Islet of Langerhans (tissue), 1 donor: ENCODE measurements around the gene PLA2G4B.

Source experiments
- FAIRE-seq: peaks from one replicate; lab custom pipeline; 2011; peaks lifted over from hg19 to GRCh38; lab: Jason Lieb, UNC

Gene PLA2G4B

DNA sequence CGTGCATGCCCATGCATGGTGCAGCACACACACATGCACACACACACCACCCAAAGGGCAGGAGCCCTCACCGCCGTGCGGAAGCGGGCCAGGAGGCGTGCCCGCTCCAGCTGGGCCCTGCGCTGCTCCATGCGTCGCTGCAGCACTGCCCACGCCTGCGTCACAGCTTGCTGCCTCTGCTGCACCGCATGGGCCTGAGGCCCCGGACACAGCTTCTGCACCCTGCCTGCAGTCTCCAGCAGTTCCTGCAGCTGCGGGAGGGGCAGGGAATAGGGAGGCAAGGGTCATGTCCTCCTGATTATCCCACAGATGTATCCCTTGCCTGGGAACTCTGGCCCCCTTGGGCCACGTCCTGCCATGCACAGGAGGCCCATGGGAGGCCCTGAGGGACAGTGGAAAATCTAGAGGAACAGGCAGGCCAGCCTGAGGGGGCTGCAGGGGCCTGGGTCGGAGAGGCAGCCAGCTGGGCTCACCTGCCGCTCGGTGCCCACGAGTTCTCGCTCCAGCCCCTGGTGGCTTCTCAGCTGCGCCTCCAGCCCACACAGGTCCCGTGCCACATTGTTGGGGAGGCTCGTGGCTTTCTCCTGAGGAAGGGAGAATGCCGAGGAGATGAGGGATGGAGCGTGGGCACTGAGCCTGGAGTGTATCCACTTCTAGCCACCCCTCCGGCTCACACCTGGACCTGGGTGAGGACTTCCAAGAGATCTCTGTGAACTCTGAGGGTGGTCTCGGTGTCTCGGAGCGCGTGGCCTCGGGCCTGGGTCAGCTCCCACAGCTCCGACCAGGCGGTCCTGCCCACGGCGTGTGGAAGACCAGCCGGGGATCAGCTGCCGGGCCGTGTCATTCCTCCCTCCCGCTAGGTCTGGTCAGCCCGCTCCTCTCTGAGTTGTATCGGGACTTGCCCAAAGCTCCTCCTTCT lies 31.4 kb downstream of the PLA2G4B start:
- no peak for FAIRE-seq

DNA sequence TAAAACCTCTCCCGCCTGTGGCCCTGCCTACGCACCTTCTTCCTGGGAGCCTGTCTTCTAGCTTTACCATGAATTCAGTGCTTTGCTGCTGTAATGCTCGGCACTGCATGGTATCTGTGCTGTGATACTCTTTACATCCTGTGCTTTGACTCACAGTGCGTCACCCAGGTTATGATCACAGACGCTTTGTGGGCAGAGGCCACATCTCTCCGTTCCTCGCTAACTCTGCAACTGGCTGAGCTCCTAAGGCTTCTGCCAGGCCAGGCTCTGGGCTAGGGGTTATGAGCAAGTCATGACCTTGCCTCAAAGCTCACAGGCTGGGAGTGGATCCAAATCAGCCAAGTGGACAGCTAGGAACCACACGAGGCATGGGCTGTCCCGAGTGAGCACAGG lies 32.0 kb downstream of the PLA2G4B start:
- no peak for FAIRE-seq

DNA sequence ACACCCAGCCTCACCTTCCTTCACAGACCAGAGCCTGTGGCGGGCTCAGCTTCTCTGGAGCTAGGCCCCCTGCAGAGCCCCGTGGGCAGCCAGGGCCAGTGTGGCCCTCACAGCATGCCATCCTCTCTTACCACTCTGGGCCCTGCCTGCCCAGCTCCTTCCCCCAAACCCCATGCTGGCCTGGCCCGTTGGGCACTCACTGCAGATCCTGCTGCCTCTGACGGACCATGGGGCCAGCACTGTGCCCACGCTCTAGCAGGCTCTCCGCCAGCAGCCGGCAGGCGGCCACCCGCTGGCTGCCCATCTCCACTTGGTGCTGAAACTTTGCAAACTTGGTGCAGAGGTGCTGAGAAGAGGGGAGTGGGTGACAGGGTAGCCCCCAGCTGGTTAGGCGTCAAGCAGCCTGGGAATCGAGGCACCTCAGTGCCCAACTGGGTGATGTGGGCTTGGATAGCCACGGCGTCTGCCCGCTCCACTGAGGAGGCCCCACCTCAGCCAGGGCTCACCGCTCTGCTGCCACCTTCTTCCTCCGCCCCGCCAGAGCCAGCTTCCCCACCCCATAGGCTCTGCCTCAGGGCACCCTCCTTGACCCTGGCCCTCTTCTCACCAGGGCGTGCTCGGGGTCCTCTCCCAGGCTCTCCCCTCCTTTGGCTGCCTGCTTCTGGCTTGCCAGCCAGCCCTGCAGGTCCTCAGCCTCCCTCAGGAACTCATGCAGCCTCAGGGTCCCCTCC lies 32.7 kb downstream of the PLA2G4B start:
- FAIRE-seq = no peak

DNA sequence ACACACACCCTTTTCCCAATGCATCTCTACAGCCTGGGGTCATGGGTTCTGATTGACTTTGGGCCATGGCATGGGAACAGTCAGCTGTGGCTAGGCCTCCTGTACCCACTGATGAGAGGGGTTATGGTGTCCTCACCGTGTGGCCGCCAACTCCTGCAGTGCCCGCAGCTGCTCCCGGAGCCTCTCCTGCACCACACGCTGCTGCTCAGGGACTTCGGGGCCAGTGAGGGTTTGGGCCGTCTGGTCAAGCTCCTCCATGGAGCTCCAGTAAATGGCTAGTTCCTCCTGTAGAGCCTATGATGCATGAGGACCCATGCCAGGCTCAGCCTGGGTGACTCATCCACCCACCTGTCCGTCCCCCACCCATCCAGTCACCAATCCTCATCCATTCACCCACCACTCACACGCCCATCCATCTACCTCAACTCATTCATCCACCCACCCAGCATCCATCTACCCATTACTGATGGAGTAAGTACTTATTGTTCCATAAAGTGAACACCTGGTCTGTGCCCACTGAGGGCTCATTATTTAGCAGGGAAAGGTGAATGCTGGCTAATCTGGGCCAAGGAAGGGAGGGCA lies 33.6 kb downstream of the PLA2G4B start:
- FAIRE-seq = no peak

DNA sequence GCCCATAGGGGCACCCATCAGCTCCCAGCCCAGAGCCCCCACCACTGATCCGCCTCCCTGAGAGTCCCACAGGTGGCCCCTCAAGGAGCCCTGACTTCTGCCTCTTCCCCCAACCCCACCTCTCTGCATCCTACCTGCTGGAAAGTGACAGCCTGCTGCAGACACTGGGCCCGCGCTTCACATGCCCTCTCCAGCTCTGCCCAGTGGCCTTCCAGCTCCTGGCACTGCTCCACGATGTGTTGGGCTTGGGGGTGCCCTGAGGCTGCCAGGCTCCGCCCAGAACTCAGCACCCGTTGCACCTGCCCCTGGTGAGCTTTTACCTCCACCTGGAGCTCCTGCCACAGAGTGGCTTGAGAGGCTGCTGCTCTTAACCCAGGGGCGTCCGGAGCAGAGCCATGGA lies 35.1 kb downstream of the PLA2G4B start:
- no peak for FAIRE-seq

DNA sequence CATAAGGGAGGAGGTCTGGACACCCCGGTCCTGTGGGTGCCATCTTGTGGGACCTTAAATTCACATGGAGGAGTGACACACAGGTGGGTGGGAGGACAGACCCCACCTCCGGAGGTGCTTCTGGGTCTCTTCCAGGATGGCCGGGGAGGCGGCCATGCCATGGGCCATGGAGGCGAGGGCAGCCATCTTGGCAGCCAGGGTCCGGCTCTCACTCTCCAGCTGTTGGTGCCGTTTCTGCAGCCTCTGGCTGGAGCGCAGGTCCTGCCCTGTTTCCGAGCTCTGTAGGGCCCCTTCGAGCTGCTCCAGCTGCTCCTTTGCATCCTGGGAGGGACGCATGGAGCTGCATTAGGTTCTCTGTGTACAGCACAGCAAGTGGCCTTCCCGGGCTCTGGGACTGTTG lies 36.1 kb downstream of the PLA2G4B start:
- no peak for FAIRE-seq

DNA sequence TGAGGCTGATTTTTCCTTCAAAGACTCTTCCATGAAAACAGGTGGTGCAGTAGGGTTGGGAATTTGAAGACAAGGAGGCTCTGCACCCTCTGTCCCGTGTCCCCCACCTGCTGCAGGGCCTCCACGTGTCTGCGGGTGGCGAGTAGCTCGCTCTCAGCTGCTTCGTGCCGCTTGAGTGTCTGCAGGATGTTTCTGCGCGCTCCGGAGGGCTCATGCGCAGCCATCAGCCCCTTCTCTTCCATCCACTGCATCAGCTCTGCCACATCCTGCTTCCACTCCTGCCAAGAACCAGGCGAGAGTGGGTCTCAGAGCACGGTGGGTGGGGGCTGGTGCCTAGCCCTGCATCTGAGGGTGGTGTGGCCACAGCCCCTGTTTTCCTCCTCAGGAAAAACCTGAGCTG lies 37.4 kb downstream of the PLA2G4B start:
- no peak for FAIRE-seq

DNA sequence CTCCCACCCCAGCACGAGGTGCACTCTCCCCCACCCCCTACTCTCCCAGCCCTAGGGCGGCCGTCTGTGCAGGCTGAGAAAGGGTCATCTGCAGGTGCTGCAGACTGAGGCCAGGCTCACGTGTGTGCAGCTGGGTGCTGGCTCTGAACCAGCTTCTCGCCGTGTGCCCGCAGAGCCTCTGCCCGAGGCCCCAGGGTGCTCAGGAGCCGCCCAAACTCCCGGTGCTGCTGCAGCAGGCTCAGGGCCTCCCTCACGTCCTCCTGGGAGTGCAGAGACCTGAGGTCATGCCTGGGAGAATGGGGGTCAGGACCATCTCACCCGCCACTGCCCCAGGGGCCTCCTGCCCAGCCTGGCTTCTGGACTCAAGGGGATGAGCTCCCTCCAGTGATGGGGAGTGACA lies 38.0 kb downstream of the PLA2G4B start:
- FAIRE-seq = no peak

DNA sequence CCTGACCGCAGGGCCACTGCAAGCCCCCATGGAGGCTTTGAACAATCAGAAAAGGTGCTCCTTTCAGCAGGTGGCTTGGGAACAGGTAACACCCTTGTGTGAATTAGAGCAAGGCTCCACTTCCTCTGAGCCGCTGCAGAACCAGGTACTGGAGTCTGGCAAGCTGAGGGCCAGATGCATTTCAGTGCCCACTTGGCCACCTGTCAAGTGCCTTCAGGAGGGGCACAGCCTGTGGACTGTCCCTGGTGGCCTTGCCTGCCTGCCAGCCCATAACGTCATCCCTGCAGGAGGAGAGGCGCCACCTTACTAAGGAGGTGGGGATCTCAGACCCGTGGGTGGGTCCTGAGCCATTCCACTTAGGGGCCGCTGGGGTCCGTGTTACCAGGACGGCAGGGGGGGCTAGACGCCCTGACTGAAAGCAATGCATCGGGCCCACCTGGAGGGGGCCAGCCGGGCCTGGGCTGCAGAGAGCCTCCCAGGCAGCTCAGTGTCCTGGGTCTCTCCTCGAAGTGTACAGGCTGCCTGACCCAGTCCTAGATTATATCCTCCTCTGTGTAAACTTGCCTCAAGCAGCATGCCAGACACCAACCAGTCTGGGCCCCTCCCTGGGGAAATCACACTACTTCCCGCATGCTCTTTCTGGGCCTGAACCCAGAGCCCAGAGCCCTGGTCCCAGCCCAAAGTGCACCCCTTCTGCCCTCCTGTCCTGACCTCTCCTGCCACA lies 39.1 kb downstream of the PLA2G4B start:
- FAIRE-seq = no peak

DNA sequence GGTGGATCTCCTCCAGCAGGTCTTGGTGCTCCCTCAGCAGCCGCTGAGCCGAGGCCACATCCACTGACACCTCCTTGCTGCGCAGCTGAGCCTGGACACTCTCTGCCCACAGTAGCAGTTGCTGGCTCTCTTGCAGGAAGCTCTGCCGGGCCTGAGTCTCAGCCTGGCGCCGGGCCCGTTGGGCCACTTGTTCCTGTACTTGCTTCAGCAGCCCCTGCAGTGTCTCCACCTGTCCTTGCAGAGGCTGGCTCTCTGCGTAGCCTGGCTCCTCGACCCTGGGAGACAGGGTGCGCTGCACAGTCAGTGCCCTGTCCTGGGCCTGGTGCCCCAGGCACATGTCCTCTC lies 39.7 kb downstream of the PLA2G4B start:
- FAIRE-seq = no peak

DNA sequence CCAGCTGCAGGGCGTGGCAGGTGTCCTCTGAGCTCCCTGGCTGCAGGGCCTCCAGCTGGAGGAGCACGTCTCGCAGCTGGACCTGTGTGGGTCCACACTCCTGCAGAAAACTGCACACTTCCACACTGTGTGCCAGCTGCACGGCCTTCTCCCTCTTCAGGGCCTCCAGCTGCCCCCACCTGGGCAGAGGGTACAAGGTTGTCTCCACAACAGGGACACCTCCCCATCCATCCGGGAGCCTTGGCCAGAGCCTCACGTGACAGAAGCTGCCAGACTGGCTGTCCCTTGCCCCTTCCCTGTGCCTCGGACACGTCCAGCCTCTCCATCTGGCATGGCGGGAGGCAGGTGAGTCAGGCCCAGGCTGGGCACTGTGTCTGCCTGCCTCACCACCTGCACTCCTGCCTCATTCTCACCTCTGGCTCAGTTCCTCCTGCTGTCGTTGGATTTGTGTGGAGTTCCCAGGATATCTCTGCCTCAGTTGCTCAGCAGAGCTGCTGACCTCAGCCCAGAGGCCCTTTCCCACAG lies 40.7 kb downstream of the PLA2G4B start:
- FAIRE-seq = no peak

DNA sequence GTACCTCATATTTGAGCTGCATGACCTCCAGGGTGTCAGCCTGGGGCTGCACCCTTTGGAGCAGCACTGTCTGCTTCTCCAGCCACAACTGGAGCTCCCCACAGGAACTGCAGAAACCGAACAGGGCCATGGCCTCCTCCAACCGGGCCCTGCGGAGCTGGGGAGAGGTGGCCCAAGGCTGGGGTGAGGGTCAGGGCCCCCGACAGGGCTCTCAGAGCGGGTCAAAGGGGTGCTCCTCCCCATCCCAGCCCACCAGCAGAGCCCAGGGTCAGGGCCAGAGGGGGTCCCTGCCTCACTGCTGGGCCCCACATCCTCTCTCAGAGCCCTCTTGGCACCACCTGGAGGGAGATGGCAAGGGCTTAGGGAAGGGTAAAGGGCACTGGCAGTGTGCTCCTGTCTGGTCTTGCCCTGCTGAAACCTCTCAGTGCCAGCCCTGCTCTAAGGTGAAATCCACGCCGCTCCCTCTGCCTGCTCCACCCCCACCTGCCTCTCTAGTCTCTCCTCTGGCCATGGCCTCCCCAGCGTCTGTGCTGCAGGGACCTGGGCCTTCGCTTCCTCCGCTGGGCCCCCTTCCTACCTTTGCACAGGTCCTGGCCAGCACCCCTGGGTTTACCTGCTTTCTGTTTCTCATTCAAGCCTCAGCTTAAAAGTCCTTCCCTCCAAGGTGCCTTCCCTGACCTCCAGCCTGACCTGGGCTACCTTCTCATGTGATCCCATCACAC lies 41.7 kb downstream of the PLA2G4B start:
- FAIRE-seq = no peak

DNA sequence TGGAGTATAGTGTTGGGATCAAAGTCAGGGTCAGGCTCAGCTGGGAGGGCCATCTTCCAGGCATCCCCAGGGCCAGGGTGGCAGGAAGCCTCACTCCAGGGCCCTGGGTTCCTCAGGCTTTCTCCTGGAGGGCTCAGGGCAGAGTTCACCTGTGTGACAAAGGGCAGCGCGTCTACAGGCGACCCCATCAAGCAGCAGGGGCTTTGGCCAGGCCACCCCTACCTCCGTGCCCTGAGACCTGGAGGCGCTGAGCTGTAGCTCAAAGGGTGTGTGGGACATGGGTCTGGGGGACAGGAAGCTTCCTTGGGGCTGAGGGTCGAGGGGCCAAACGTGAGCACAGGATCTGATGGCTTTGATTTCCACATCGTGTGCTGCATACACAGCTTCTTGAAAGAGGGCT lies 42.4 kb downstream of the PLA2G4B start:
- FAIRE-seq = no peak

DNA sequence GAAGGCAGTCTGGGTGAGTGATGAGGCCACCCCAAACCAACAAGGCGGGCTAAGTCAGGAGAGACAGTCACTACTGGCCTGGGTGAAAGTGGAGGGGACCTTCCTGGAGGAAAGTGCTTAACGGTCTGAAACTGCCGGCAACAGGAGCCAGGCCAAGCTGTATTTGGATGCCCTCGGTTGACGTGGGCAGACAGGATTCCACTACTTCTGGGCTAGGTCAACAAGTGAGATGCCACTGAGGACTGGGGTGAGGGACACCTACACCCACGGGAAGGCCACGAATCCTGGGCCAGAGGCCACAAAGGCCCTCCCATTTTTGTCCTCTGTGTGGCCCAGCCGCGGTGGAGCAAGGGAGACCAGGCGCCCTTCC lies 42.9 kb downstream of the PLA2G4B start:
- no peak for FAIRE-seq

DNA sequence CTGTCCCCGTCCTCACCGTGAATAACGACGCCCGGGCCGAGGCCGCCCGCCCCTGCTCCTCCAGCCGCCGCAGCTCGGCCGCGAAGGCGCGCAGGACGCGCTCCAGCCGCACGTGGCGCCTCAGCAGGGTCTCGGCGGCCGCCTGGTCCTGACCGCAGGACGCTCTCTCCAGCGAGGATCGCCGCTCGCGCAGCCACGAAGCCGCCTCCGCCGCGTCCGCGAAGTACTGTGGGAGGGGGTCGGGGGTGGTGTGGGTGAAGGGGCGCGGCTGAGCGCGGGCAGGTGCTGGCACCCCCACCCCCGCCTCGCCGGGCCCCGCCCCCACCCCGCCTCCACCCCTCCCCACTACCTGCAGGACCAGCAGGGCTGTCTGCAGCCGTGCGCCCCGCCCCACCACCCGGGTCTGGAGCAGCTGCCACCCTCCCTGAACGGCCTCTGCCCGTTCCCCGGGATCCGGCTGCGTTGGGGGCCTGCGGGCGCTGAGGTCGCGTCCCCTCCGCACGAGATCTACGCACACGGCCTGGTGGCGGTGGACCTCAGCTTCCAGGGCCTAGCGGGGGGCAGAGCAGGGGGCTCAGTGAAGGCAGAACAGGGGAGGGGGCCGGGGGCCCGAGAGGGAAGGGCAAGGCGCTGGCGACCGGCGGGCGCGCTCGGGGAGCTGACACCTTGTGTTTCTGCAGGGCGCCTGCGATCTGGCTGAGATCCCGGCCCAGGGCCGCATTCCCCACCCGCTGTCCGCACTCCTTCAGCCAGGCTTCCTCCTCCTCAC lies 43.5 kb downstream of the PLA2G4B start:
- no peak for FAIRE-seq

DNA sequence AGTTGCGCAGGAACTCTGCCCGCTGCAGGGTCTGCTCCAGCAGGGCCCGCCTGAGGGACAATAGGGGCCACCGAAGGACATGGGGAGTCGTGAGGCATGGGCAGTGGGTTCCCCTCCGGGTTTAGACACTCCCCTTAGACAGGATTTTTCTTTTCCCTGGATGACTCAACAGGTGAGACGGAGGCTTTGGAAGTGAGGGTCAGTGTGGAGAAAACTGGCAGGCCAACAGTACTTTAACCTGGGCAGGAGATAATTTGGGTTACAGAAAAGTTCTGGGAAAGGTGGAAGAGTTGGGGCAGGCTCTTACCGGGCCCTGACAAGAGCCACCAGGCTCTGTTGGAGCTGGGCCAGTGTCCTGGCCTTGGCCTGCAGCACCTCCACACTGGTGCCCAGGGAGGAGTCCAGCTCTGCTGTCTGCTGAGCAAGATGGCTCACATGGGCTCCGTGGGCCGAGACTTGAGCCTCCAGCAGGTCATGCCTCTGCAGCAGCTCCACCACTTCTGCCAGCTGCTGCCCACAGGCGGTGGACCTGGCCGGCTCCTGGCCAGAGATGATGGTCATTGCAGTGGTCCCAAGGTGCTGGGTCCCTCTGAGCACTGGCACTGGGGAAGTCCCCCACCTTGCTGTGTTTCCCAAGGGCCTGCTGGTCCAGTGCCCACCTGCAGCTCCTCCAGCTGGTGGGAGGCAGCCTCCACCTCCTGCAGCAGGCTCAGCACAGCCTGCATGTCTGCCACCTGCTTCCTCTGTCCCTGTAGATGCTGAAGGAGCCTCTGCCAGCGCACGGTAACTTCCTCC lies 44.2 kb downstream of the PLA2G4B start:
- FAIRE-seq = no peak

DNA sequence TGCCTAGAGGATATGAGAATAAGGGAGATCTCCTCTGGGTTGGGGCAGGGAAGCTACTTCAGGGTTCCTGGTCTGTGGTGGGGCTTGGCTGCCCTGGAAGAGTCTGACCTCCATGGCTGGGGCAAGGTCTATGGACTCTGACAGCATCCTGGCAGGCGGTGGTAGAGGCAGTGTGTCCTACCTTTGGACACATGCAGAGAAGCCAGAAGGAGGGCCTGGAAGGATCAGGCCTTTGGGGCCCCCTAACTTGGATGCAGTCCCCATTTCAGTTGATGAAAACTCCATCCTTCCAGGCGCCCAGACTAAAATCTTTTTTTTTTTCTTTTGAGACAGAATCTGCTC lies 44.8 kb downstream of the PLA2G4B start:
- FAIRE-seq = no peak

DNA sequence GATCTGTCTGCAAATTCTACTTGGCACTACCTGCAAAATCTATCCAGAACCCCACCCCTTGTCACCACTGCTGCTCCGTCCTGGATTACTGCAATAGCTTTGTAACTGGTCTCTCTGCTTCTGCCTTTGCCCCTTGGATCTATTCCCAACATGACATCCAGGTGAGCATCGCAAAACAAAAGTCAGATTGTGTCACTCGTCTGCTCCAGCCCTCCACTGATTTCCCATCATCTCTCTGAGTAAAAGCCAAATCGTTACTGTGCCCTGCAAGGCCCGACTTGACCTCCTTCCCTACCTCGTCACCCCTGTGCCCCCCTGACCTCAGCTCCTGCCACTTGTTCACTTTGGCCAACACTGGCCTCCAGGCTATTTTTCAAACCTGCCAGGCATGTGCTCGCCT lies 45.8 kb downstream of the PLA2G4B start:
- no peak for FAIRE-seq

DNA sequence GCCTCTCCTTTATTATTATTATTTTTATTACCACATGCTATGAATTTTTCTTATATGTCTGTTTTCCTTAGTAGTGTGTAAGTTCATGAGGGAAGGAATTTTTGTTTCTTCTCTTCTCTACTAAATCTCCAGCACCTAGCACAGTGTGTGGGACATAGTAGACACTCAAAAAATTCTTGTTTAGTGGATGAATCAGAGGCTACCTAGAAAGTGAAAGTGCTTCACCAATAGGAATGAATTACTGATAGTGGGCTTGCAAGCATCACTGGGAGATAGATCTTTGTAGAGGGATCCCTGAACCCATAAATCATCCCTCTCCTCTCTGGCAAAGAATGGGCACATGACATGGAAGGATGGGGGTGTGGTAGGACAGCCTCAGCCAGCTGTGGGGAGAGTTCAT lies 46.7 kb downstream of the PLA2G4B start:
- no peak for FAIRE-seq

DNA sequence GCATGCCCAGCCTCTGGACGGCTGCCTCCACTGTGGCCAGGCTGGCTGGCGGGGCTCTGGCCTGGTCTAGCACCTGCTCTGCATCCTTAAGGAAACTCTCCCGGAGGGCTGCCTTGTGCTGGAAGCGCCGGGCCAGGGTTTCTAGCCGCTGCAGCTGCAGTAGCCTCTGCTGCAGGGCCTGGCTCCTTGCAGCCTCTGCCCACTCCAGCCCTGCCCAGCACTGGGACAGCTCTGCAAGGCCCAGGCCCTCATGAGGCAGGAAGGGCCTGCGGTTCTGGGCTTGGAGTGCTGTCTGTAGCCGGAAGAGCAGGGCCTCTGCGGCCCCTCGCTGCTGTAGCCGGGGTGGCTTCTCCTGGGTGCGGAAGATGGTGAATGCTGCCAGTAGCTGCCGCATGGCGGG lies 47.2 kb downstream of the PLA2G4B start:
- FAIRE-seq = no peak
